GM19463 (cell line): ENCODE measurements around the gene EID2.

Source experiments
- ATAC-seq: cut with Tn5 transposase; IDR thresholded peaks from one replicate; pipeline ENCODE4 v1.9.1; 2021; ENCODE audit warnings: mild to moderate bottlenecking, moderate library complexity; ENCODE audit not compliant: unreplicated experiment

Gene EID2

DNA sequence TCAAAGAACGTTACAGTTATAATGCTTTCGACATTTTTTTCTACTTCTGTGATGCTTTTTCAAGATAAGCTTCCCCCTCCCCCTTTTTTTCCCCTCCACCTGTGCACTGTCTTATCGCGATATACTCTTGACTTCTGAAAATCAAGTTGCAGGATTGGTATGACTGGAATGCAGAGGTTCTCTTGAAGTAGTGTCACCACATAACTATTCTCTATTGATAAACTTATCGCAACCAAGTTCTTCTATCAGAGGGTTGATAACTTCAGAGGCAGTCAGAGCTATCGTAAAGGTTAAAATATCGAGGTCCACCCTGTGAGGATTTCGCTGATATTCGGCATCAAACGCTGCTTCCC is 820 bp downstream of the EID2 start:
- no peak for ATAC-seq

DNA sequence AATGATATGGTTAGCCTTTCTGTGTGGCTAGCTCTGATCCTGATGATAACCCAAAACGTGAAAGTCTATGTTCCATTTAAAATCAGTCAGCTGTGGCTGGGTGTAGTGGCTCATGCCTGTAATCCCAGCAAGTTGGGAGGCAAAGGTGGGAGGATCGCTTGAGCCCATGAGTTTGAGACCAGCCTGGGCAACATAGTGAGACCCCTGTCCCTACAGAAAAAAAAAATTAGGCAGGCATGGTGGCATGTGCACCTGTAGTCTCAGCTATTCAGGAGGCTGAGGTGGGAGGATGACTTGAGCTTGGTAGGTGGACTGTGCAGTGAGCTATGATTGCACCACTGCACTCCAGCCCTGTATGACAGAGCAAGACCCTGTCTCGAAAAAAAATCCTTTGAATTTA is 6.2 kb downstream of the EID2 start:
- no peak for ATAC-seq

DNA sequence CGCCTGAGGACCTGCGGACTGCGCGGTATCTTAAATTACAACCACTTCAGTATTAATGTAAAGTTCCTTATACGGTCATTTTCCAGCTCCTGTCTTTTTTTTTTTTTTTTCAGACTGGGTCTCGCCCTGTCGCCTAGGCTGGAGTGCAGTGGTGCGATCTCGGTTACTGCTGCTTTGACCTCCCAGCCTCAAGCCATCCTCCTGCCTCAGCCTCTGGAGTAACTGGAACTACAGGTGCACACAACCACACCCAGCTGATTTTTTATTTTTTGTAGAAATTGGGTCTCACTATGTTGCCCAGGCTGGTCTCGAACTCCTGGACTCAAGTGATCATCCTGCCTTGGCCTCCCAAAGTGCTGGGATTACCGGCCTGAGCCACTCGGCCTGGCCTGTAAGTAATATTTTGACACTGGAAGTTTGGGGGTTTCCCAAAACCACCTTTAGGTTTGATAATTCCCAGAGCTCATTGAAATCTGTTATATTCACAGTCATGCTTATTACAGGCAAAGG is 6.9 kb downstream of the EID2 start:
- ATAC-seq: no peak

- ATAC-seq: peak; percentile 84
Observed at GRCh38 chr19:39532233-39533002, 7.5 kb downstream of the EID2 start, which contains the start of gene EID2B. Gene EID2B, minus strand, starts transcription at chr19:39532852. Its CDS starts 50 bp downstream, at chr19:39532802.

- no peak for ATAC-seq
Observed at GRCh38 chr19:39531834-39532232, 8.1 kb downstream of the EID2 start.

- ATAC-seq: no peak
Observed at GRCh38 chr19:39525205-39525604, 14.8 kb downstream of the EID2 start.

- ATAC-seq: no peak
Observed at GRCh38 chr19:39524495-39524894, 15.5 kb downstream of the EID2 start.

GRCh38 chr19:39520541-39521484 is 19.1 kb downstream of the EID2 start:
- no peak for ATAC-seq

- ATAC-seq: no peak
Observed at GRCh38 chr19:39518975-39519374, 21.0 kb downstream of the EID2 start.

GRCh38 chr19:39518458-39518857 is 21.5 kb downstream of the EID2 start:
- no peak for ATAC-seq

- ATAC-seq: no peak
Observed at GRCh38 chr19:39517432-39517831, 22.5 kb downstream of the EID2 start.

DNA sequence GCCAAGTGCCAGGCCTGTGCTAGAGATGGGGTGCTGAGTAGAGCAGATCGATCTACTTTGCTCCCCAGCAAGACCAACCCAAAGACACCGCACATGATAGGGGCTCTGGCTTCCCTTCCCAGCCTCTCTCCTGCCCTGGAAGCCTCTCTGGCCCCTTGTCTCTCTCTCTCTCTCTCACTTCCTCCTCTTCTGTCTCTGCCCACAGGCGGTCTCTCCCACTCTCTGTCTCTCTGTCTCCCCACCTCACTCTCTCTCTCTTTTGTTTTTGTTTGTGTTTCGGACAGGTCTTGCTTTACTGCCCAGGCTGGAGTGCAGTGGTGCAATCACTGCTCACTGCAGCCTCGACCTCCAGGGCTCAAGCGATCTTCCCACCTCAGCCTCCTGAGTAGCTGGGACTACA is 23.7 kb downstream of the EID2 start:
- no peak for ATAC-seq

DNA sequence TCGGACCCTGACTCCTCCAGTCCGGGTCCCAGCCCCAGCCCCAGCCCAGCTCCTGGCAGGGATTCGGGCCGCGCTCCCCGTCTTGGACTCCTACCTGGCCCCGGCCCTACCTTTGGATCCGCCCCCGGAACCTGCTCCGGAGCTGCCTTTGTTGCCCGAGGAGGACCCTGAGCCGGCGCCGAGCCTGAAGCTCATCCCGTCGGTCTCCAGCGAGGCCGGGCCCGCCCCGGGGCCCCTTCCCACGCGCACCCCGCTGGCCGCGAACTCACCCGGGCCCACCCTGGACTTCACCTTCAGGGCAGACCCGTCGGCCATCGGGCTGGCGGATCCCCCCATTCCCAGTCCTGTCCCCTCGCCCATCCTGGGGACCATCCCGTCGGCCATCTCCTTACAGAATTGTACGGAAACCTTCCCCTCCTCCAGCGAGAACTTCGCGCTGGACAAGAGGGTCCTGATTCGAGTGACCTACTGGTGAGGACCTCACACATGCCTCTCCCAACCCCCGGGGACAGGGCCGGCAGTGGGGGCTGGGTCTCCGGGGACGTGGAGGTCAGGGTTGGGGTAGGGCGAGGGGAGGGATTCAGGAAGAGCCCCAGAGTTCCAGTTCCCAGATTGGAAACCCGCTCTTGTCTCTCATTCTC is 24.3 kb downstream of the EID2 start:
- no peak for ATAC-seq

DNA sequence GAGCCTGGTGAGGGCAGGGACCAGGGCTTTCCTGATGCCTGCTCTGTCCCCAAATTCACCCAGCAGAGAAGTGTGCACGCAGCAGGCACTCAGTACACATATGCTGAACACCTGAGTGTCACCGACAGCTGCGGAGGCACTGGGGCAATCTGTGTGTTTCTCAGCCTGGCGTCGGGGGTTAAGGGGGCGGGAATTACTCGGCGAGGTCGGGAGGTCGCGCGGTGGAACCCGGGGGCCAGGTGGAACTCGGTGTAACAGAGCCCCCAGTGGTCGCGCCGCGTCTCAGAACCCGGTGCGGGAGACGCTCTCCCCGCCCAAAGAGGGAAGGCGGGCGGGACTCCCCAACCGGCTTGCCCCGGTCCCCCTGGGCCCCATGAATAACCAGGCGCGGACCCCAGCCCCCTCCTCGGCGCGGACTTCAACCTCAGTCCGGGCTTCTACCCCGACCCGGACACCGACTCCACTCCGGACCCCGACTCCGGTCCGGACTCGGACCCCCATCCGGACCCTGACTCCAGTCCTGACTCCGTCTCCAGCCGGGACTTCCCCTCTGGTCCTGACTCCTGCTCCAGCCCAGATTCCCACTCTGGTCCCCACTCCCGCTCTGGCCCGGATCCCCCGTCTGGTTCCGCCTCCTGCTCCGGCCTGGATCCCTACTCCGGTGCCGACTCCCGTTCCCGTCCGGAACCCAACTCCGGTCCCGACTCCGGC is 25.0 kb downstream of the EID2 start, which contains the start of gene SELENOV:
Gene SELENOV, plus strand, starts transcription at position 300 of the 711 bp plus-strand sequence. Its CDS starts 74 bp downstream, at position 374.
- no peak for ATAC-seq

DNA sequence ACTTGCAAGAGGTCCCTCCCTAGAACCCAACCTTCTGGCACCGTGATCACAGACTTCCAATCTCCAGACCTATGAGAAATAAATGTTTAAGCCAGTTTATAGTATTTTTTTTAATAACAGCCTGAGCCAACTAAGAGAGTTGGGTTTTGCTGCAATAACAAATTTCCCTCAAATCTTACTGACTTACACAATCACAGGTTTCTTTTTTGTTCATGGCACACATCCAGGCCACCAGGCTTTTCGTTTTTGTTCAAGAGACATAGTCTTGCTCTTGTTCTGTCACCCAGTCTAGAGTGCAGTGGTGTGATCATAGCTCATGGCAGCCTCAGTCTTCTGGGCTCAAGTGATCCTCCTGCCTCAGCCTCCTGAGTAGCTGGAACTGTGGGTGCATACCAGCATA is 27.0 kb downstream of the EID2 start:
- ATAC-seq: no peak

GRCh38 chr19:39509233-39509632 is 30.7 kb downstream of the EID2 start:
- no peak for ATAC-seq

GRCh38 chr19:39508629-39509028 is 31.3 kb downstream of the EID2 start:
- ATAC-seq: no peak

DNA sequence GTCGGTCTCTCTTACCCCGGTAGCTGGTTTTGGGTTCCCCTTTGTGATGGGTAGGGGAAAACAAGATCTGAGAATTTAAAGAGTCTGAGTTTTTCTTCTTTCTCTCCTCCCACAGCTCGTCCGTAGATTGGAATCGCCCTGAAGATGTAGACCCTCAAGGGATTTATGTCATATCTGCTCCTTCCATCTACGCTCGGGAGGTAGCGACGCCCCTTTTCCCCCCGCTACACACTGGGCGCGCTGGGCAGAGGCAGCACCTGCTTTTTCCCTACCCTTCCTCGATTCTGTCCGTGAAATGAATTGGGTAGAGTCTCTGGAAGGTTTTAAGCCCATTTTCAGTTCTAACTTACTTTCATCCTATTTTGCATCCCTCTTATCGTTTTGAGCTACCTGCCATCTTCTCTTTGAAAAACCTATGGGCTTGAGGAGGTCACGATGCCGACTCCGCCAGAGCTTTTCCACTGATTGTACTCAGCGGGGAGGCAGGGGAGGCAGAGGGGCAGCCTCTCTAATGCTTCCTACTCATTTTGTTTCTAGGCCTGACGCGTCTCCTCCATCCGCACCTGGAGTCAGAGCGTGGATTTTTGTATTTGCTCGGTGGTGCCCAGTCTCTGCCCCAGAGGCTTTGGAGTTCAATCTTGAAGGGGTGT is 32.1 kb downstream of the EID2 start:
- ATAC-seq: no peak

DNA sequence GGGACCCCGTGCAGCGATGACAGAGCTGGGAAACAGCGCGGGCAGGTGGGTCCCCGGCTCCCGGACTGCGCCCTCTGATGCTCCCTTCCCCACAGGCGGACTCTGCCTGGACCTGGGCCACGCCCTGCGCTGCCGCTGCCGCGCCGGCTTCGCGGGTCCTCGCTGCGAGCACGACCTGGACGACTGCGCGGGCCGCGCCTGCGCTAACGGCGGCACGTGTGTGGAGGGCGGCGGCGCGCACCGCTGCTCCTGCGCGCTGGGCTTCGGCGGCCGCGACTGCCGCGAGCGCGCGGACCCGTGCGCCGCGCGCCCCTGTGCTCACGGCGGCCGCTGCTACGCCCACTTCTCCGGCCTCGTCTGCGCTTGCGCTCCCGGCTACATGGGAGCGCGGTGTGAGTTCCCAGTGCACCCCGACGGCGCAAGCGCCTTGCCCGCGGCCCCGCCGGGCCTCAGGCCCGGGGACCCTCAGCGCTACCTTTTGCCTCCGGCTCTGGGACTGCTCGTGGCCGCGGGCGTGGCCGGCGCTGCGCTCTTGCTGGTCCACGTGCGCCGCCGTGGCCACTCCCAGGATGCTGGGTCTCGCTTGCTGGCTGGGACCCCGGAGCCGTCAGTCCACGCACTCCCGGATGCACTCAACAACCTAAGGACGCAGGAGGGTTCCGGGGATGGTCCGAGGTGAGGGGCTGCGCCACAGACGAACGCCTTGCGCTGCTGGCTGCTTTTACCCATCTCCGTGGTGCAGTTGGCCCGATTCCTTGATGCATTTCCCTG is 32.8 kb downstream of the EID2 start:
- no peak for ATAC-seq
